ENCODE measurements around the gene CDT1. TPM values are rescaled to one million over a fixed set of nuclear protein-coding genes. Genes with fewer than 3 reads are reported as not detected.
A peak's percentile ranks its signal among the peaks of the same experiment; 100 is the strongest.

The CDT1 gene
- total and polyA plus RNA-seq, 10 of the 15 experiments (the other 5 are each of a cell fraction or from before 2014, with no cell fraction given) = 0.50 to 87.6 (median 8.8) TPM

- peak; percentile 81 for TF ChIP-seq ZNF687 (IDR thresholded peaks at IDR 0.05)
- 0 out of 2 replicates have a peak, but pooled peaks have one; percentile 6 for TF ChIP-seq ATF7 (IDR thresholded peaks at IDR 0.05; ENCODE audit: low read depth)
- TF ChIP-seq MXI1 (IDR thresholded peaks at IDR 0.05; ENCODE audit: low read depth, low read length) = peak; percentile 79
- TF ChIP-seq LARP7 (IDR thresholded peaks at IDR 0.05) = peak; percentile 74; the same call in 1 of the 2 replicates
- no peak for TF ChIP-seq NFYA (IDR thresholded peaks at IDR 0.05; ENCODE audit: borderline replicate concordance, low read depth, low read length)
- no peak for TF ChIP-seq NR2C2 (IDR thresholded peaks at IDR 0.05; ENCODE audit: borderline replicate concordance, control insufficient read depth, insufficient read length, low read depth)
- TF ChIP-seq BACH1 (IDR thresholded peaks at IDR 0.05; ENCODE audit: borderline replicate concordance) = peak; percentile 99
- peak; percentile 39; the same call in 1 of the 2 replicates for TF ChIP-seq TAF1 (IDR thresholded peaks at IDR 0.05; ENCODE audit: borderline replicate concordance, low read depth, low read length)
- peak; percentile 67 for TF ChIP-seq POLR2A (IDR thresholded peaks at IDR 0.05; ENCODE audit: low read depth, low read length)
- peak; percentile 68 for TF ChIP-seq SREBF1 (IDR thresholded peaks at IDR 0.05; ENCODE audit: low read length)
- TF ChIP-seq MTA2 (IDR thresholded peaks at IDR 0.05; ENCODE audit: low read depth) = 0 out of 2 replicates have a peak, but pooled peaks have one; percentile 25
- TF ChIP-seq HDGF (IDR thresholded peaks at IDR 0.05) = peak; percentile 10; the same call in 1 of the 2 replicates
- TF ChIP-seq TARDBP (IDR thresholded peaks at IDR 0.05; ENCODE audit: borderline replicate concordance) = no peak
- TF ChIP-seq ZNF207 (IDR thresholded peaks at IDR 0.05; ENCODE audit: borderline replicate concordance) = peak; percentile 69; the same call in 1 of the 2 replicates
- peak in 1 of 2 experiments; percentile 7; a peak in 1 of 4 replicates for TF ChIP-seq SRF (IDR thresholded peaks at IDR 0.05; ENCODE audit: low read depth in 2 of 2, low read length in 2 of 2)
- peak; percentile 11 for TF ChIP-seq BCL3 (IDR thresholded peaks at IDR 0.05; ENCODE audit: borderline replicate concordance, insufficient read depth, low read depth, low read length, poor library complexity, severe bottlenecking)
- no peak for TF ChIP-seq NFIC (IDR thresholded peaks at IDR 0.05; ENCODE audit: low read depth, low read length)
- TF ChIP-seq YY1 (IDR thresholded peaks at IDR 0.05; ENCODE audit: low read depth, low read length) = 0 out of 2 replicates have a peak, but pooled peaks have one; percentile 72
- TF ChIP-seq ZNF217 (IDR thresholded peaks at IDR 0.05) = peak; percentile 73
- TF ChIP-seq BCLAF1 (IDR thresholded peaks at IDR 0.05) = peak; percentile 84
- TF ChIP-seq E2F4 (IDR thresholded peaks at IDR 0.05; ENCODE audit: low read depth, low read length) = peak; percentile 90
These were observed at the start of gene CDT1 (continued) for GRCh38 chr16:88803264-88803987.
